ENCODE data around the gene RFX5.
A peak's percentile ranks its signal among the peaks of the same experiment; 100 is the strongest.
"Not testable (repeated sequence)": the region's sequence is repeated elsewhere in the genome, so short reads cannot be mapped to it uniquely, and the experiment has no call there.

The RFX5 gene

DNA sequence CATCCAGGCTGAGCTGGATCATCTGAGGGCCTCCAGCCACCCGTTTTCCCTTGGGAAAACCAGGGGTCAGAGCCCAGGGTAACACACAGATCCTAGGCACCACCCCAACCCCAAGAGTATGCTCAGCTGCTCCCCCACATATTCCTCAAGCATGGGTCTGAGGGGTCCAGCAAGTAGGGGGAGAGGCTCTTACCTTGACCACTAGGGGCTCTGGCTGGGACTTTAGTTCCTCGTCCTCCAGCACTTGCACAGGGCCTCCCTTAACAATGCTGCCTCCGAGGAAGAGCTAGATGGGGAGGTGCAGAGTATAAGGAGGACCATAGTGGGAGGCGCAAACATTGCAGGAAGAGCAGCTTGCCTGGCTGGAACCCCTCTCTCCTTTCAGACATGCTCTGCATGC is 17.9 kb upstream of the RFX5 start:
- TF ChIP-seq, protein P1, sequence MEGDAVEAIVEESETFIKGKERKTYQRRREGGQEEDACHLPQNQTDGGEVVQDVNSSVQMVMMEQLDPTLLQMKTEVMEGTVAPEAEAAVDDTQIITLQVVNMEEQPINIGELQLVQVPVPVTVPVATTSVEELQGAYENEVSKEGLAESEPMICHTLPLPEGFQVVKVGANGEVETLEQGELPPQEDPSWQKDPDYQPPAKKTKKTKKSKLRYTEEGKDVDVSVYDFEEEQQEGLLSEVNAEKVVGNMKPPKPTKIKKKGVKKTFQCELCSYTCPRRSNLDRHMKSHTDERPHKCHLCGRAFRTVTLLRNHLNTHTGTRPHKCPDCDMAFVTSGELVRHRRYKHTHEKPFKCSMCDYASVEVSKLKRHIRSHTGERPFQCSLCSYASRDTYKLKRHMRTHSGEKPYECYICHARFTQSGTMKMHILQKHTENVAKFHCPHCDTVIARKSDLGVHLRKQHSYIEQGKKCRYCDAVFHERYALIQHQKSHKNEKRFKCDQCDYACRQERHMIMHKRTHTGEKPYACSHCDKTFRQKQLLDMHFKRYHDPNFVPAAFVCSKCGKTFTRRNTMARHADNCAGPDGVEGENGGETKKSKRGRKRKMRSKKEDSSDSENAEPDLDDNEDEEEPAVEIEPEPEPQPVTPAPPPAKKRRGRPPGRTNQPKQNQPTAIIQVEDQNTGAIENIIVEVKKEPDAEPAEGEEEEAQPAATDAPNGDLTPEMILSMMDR (IDR thresholded peaks at IDR 0.05), result no peak
- Histone ChIP-seq H3K27me3 (no peaks in the 10 kb centered on the region), H3K4me1 (ENCODE audit: control insufficient read depth in 1 of 2, insufficient read depth in 1 of 2, low read depth in 1 of 2, low read length in 1 of 2) (no peaks in the 10 kb centered on the region), H3K36me3 (no peaks in the 10 kb centered on the region), H3K27ac (no peak overlapping the region), H3K9me3 (peaks cover 3% of the 10 kb centered on the region), H3K4me3 (ENCODE audit: low read depth in 1 of 2, low read length in 1 of 2) (no peak overlapping the region)

DNA sequence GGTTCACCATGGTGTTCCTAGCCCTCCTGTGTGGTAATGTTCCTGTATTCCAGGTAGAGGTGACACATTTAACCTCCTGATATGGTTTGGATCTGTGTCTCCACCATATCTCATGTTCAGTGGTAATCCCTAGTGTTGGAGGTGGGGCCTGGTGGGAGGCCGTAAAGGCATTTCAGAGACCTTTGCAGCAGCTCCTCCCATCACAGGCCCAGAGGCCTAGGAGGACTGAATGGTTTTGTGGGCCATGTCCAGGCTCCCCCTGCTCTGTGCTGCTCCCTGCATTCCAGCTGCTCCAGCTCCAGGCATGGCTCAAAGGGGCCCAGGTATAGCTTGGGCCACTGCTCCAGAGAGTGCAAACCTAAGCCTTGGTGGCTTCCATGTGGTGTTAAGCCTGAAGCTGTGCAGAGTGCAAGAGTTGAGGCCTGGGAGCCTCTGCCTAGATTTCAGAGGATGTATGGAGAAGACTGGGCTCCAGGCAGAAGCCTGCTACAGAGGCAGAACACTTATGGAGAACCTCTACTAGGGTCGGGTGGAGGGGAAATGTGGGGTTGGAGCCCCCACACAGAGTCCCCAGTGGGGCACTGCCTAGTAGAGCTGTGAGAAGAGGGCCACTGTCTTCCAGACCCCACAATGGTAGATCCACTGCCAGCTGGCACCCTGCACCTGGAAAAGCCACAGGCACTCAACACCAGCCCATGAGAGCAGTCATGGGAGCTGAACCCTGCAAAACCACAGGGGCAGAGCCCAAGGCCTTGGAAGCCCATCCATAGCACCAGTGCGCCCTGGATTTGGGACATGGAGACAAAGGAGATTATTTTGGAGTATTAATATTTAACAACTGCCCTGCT is 15.5 kb upstream of the RFX5 start:
- H3K27me3 ChIP-seq, result no peaks in the 10 kb centered on the region
- peak overlapping the region; percentile 38 for H3K27ac ChIP-seq
- H3K9me3 ChIP-seq, result peaks cover 3% of the 10 kb centered on the region
- H3K4me3 ChIP-seq (ENCODE audit: low read depth in 1 of 2, low read length in 1 of 2), result no peak overlapping the region
- TF ChIP-seq, protein P1 (IDR thresholded peaks at IDR 0.05), result no peak
- H3K4me1 ChIP-seq (ENCODE audit: control insufficient read depth in 1 of 2, insufficient read depth in 1 of 2, low read depth in 1 of 2, low read length in 1 of 2), result no peaks in the 10 kb centered on the region
- H3K36me3 ChIP-seq, result no peaks in the 10 kb centered on the region

DNA sequence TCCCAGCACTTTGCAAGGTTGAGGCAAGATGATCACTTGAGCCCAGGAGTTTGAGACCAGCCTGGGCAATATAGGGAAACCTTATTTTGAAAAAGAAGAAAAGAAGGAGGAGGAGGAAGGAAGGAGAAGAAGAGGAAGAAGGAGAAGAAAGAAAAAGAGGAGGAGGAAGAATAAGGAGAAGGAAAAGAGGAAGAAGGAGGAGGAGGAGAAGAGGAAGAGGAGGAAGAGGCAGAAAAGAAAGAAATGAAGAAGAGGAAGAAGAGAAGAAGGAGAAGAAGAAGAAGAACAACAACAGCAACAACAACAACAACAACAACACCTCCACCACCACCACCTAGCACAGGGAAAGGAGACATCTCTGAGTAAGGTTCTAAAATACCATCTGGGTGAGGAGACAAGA is 14.8 kb upstream of the RFX5 start:
- H3K4me1 ChIP-seq (ENCODE audit: control insufficient read depth in 1 of 2, insufficient read depth in 1 of 2, low read depth in 1 of 2, low read length in 1 of 2), result no peaks in the 10 kb centered on the region
- no peaks in the 10 kb centered on the region for H3K27me3 ChIP-seq
- peak overlapping the region; percentile 38 for H3K27ac ChIP-seq
- H3K9me3 ChIP-seq, result peaks cover 3% of the 10 kb centered on the region
- no peaks in the 10 kb centered on the region for H3K36me3 ChIP-seq
- TF ChIP-seq, protein P1 (IDR thresholded peaks at IDR 0.05), result no peak
- H3K4me3 ChIP-seq (ENCODE audit: low read depth in 1 of 2, low read length in 1 of 2), result no peak overlapping the region

DNA sequence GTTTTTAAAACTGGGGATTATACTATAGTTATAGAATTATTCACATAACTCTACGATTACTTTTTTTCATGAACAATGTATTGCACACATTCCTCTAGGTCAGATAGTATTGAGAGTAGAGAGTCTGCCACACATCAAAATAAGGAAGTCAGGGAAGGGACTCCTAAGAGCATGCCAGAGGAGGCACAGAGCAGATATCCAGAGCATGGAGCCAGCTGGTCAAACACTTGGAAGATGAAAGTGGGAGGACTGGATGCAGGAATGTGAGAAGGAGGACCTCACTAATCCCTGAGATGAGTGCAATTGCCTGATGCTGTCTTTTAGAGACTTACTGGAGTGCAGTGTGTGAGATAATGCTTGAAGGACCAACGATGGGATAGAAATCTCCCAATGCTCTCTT is 9.6 kb upstream of the RFX5 start:
- Histone ChIP-seq H3K4me1 (ENCODE audit: control insufficient read depth in 1 of 2, insufficient read depth in 1 of 2, low read depth in 1 of 2, low read length in 1 of 2) (no peaks in the 10 kb centered on the region), H3K4me3 (ENCODE audit: low read depth in 1 of 2, low read length in 1 of 2) (no peak overlapping the region), H3K27me3 (no peaks in the 10 kb centered on the region), H3K36me3 (no peaks in the 10 kb centered on the region), H3K27ac (no peak overlapping the region), H3K9me3 (no peaks in the 10 kb centered on the region)
- TF ChIP-seq, protein P1 (IDR thresholded peaks at IDR 0.05), result no peak

DNA sequence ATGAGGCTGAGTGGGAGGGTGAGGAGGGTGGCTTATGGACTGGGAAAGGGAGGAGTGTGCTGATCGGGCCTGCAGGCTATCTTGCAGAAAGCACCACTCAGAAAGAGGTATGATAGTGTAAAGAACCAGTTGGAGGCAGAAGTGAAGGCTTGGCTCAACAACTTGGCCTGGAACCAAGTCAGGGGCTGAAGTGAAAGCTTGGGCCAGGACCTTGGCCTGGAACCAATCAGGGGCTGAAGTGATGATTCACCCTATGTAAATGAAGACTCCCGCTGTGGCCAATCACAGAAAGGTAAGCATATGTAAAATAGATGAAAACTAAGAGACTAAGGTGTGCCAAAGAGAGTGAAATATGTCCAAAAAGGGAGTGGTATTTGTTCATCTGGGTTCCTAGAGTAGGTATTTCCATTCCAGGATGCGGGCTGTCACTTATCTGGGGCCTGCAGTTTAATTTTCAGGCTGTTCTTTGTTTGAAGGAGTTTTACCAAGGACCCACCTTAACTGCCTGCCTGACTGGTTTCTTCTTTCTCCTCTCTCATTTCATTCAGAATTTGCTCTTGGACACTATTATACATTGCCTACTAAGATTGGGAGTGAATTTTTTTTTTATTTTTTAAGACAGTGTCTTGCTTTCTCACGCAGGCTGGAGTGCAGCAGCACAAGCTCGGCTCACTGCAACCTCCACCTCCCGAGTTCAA is 5.1 kb upstream of the RFX5 start:
- no peaks in the 10 kb centered on the region for H3K36me3 ChIP-seq

DNA sequence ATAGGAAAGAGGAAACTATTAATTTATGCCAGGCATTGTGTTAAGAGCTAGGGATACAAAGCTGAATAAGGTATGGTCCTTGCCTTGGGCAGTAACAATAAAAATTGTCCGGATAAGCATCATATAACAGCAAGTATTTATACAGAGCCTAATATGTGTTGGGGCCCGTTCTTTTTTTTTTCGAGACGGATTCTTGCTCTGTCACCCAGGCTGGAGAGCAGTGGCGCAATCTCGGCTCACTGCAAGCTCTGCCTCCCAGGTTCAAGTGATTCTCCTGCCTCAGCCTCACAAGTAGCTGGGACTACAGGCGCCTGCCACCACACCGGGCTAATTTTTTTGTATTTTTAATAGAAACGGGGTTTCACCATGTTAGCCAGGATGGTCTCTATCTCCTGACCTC is 3.3 kb upstream of the RFX5 start:
- H3K4me1 ChIP-seq (ENCODE audit: control insufficient read depth in 1 of 2, insufficient read depth in 1 of 2, low read depth in 1 of 2, low read length in 1 of 2), result peaks cover 12 to 15% of the 10 kb centered on the region in 2 experiments
- H3K27me3 ChIP-seq, result not testable (repeated sequence)

More for the DNA sequence above, 5.1 kb upstream of the RFX5 start:
- no peak overlapping the region for H3K27ac ChIP-seq
- H3K4me3 ChIP-seq (ENCODE audit: low read depth in 1 of 2, low read length in 1 of 2), result no peak overlapping the region
- TF ChIP-seq, protein P1 (IDR thresholded peaks at IDR 0.05), result no peak
- no peaks in the 10 kb centered on the region for H3K9me3 ChIP-seq
- no peaks in the 10 kb centered on the region for H3K27me3 ChIP-seq
- peaks cover 4 to 5% of the 10 kb centered on the region in 2 experiments for H3K4me1 ChIP-seq (ENCODE audit: control insufficient read depth in 1 of 2, insufficient read depth in 1 of 2, low read depth in 1 of 2, low read length in 1 of 2)

More for the DNA sequence above, 3.3 kb upstream of the RFX5 start:
- not testable (repeated sequence) for H3K36me3 ChIP-seq; H3K9me3 ChIP-seq; H3K27ac ChIP-seq; H3K4me3 ChIP-seq (ENCODE audit: low read depth in 1 of 2, low read length in 1 of 2)

All from neutrophil (primary cell).